SK-N-SH treated with all-trans-retinoic acid at 6 μM for 48 hours (cell line): ENCODE measurements around the gene TEKT1.

ENCODE experiments used
- ARNTL ChIP-seq: fragments of 450-650 bp; formaldehyde crosslinking; IDR thresholded peaks from 2 replicates; pipeline ENCODE4 v1.5.0; 2020; ENCODE audit warnings: low read depth, mild to moderate bottlenecking, moderate library complexity, borderline replicate concordance
- BACH2 ChIP-seq: fragments of 250-450 bp; sonication (Bioruptor Pico); IDR thresholded peaks from 2 replicates; pipeline ENCODE4 v1.9.0; 2021; ENCODE audit warnings: mild to moderate bottlenecking, borderline replicate concordance
- CSDC2 ChIP-seq: fragments of 250-450 bp; sonication (Bioruptor Pico); IDR thresholded peaks from 2 replicates; pipeline ENCODE4 v1.5.0; 2020; ENCODE audit warnings: mild to moderate bottlenecking, moderate library complexity
- ESRRG ChIP-seq: fragments of 250-450 bp; sonication (Bioruptor Pico); IDR thresholded peaks from 2 replicates; pipeline ENCODE4 v1.6.1; 2021; ENCODE audit warnings: mild to moderate bottlenecking
- ISL1 ChIP-seq: fragments of 250-450 bp; sonication (Bioruptor Pico); IDR thresholded peaks from 2 replicates; pipeline ENCODE4 v2.1.2; 2022; ENCODE audit warnings: mild to moderate bottlenecking, moderate library complexity
- PATZ1 ChIP-seq: fragments of 250-450 bp; sonication (Bioruptor Pico); IDR thresholded peaks from 2 replicates; pipeline ENCODE4 v1.8.0; 2020; ENCODE audit warnings: mild to moderate bottlenecking, moderate library complexity, borderline replicate concordance
- TCF4 ChIP-seq: fragments of 250-450 bp; sonication (Bioruptor Pico); IDR thresholded peaks from 2 replicates; pipeline ENCODE4 v1.8.0; 2021; ENCODE audit warnings: mild to moderate bottlenecking, moderate library complexity, borderline replicate concordance
- TOX ChIP-seq: fragments of 250-450 bp; sonication (Bioruptor Pico); IDR thresholded peaks from 2 replicates; pipeline ENCODE4 v1.8.0; 2021; ENCODE audit warnings: mild to moderate bottlenecking, moderate library complexity, borderline replicate concordance
- ZFP3 ChIP-seq: fragments of 250-450 bp; sonication (Bioruptor Pico); IDR thresholded peaks from 2 replicates; pipeline ENCODE4 v1.5.0; 2020; ENCODE audit warnings: mild to moderate bottlenecking, moderate library complexity
- ZNF70 ChIP-seq: fragments of 450-650 bp; formaldehyde crosslinking; IDR thresholded peaks from 2 replicates; pipeline ENCODE4 v1.5.0; 2020; ENCODE audit warnings: mild to moderate bottlenecking, moderate library complexity
- TF ChIP-seq, protein P1 (sequence below): fragments of 250-450 bp; sonication (Bioruptor Pico); IDR thresholded peaks from 2 replicates; pipeline ENCODE4 v1.5.1; 2020; ENCODE audit warnings: low read depth, mild to moderate bottlenecking, moderate library complexity

DNA sequence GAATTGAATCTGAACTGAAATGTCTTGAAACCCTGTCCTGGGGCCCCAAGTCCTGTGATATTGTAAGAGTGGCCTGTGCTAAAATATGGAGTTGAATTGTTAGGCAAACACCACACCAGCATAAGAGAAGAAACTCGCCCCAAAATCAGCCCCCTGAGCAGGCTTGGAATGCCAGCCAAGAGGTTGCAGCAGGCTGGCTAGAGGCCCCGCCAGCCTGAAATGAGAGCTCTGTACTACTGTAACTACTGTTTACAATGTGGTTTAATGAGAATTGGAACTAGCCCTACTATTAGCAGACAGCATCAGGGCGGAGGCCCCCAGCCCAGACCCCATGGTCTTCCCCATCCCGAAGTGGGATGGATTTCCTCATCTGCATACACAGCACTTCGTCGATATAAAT lies 31.8 kb downstream of the TEKT1 start:
- TF ChIP-seq TOX (no peak), ISL1 (CRISPR knock-in tag) (no peak), PATZ1 (no peak), BACH2 (no peak), ZNF70 (no peak), ZFP3 (CRISPR knock-in tag) (no peak), CSDC2 (CRISPR knock-in tag) (no peak), TCF4 (CRISPR knock-in tag) (no peak), ARNTL (CRISPR knock-in tag) (no peak), ESRRG (CRISPR knock-in tag) (no peak)
- TF ChIP-seq, protein P1, sequence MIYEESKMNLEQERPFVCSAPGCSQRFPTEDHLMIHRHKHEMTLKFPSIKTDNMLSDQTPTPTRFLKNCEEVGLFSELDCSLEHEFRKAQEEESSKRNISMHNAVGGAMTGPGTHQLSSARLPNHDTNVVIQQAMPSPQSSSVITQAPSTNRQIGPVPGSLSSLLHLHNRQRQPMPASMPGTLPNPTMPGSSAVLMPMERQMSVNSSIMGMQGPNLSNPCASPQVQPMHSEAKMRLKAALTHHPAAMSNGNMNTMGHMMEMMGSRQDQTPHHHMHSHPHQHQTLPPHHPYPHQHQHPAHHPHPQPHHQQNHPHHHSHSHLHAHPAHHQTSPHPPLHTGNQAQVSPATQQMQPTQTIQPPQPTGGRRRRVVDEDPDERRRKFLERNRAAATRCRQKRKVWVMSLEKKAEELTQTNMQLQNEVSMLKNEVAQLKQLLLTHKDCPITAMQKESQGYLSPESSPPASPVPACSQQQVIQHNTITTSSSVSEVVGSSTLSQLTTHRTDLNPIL: no peak
